ENCODE data around the gene USP4.

GRCh38 chr3:49300595-49300994 lies 39.3 kb downstream of the USP4 start:
- TF ChIP-seq ZNF274 (IDR thresholded peaks at IDR 0.05; ENCODE audit: low read depth, low read length), result no peak
- no peak for TF ChIP-seq SUZ12 (IDR thresholded peaks at IDR 0.05; ENCODE audit: extremely low read depth, insufficient read depth, insufficient read length)
